Urinary bladder (tissue), 4 donors: ENCODE measurements around the gene PHKB. TPM values are rescaled to one million over a fixed set of nuclear protein-coding genes. Genes with fewer than 3 reads are reported as not detected.

Source experiments
- DNase-seq: peaks from one replicate; pipeline ENCODE4 v3.0.0-alpha.2; 2015; ENCODE audit errors: extremely low spot score
- H3K27ac ChIP-seq: one replicate; pipeline ENCODE4 v1.5.1; 2013; ENCODE audit warnings: low read depth, mild to moderate bottlenecking, moderate library complexity
- H3K36me3 ChIP-seq: one replicate; pipeline ENCODE4 v1.6.1; 2013; ENCODE audit warnings: mild to moderate bottlenecking, moderate library complexity; ENCODE audit not compliant: insufficient read depth
- H3K4me1 ChIP-seq: one replicate; pipeline ENCODE4 v1.6.1; 2013; ENCODE audit warnings: mild to moderate bottlenecking, moderate library complexity; ENCODE audit not compliant: insufficient read depth
- H3K4me3 ChIP-seq: one replicate; pipeline ENCODE4 v1.5.1; 2013; ENCODE audit warnings: low read depth, low read length
- WGBS: extraction: QIAGEN DNeasy Blood & Tissue Kit; methylation state at CpG from one replicate; pipeline ENCODE4 v1.1.7; 2013; 5-methylcytosine and 5-hydroxymethylcytosine counted together
- polyA plus RNA-seq: library from polyadenylated mRNA; stranded (reverse); fragments of 200-250 nt; gene quantifications from one replicate; pipeline ENCODE4 v1.2.3, GENCODE V29; 2013
- total RNA-seq: library from RNA; depleted of rRNA; stranded (reverse); fragments of >200 nt; gene quantifications from one replicate; pipeline ENCODE4 v1.2.3, GENCODE V29; 2014
- donor health status: healthy with polysubstance abuse.
- donor health status: healthy.

The PHKB gene
- total and polyA plus RNA-seq, 2 donors = 25.5 to 162 TPM

DNA sequence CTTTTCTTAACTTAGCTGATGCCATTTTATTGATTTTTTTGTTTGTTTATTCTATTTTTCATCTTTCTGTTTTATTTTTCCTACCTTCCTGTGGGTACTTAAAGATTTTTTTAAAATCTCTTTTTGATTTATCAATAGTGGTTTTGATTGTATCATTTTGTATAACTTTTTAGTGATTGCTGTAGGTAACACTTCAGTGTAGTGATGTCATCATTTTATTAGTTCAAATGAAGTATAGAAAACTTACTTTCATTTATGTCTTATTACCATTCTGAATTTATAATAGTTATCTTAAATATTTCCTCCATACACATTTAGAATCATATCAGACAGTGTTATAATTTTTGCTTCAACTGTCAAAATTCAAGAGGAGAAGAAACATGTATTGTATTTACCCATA, 115.9 kb downstream of the PHKB start:
- DNase-seq = no peak
- Histone ChIP-seq H3K36me3 (peaks cover 3% of the 10 kb centered on the region), H3K27ac (no peak overlapping the region), H3K4me3 (no peak overlapping the region), H3K4me1 (no peaks in the 10 kb centered on the region)

DNA sequence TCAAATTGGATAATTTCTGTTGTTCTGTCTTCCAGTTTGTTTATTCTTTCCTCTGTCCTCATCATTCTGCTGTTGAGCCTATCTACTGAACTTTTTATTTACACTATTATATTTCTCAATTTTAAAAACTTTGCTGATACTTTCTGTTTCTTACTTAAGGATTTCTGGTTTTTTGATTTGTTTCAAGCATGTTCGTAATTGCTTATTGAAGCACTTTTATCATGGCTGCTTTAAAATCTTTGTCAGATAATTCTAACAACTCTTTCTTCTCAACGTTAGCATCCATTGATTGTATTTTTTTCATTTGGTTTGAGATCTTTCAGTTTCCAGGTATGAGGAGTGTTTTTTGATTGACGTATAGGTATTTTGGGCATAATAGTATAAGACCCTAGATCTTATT, 116.9 kb downstream of the PHKB start:
- Histone ChIP-seq H3K36me3 (peaks cover 3% of the 10 kb centered on the region), H3K4me1 (no peaks in the 10 kb centered on the region), H3K4me3 (no peak overlapping the region), H3K27ac (no peak overlapping the region)
- WGBS = 77% methylated on average over 3 of the region's 3 CpGs
- DNase-seq = no peak

DNA sequence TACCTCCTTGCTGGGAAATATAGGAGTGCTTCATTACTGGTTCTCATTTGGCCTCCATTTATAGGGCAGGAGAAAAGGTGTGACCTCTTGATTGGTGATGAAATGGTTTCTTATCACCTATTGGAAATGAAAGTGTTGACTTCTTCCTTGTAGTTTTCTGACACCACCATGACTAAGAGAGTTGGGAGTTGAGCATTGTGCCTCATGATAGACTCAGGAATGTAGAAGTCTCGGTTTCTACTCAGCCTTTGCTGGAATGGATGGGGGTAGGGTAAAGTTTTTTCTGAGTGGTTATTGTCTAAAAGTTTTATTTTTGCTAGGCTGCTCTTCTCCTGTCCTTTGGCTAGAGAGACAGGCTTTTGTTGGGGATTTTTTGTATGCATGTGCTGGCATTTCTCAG, 117.4 kb downstream of the PHKB start:
- H3K4me1 ChIP-seq = no peaks in the 10 kb centered on the region
- H3K27ac ChIP-seq = no peak overlapping the region
- peaks cover 3% of the 10 kb centered on the region for H3K36me3 ChIP-seq
- WGBS = 94% methylated on average over 1 of the region's 1 CpG
- H3K4me3 ChIP-seq = no peak overlapping the region
- no peak for DNase-seq

DNA sequence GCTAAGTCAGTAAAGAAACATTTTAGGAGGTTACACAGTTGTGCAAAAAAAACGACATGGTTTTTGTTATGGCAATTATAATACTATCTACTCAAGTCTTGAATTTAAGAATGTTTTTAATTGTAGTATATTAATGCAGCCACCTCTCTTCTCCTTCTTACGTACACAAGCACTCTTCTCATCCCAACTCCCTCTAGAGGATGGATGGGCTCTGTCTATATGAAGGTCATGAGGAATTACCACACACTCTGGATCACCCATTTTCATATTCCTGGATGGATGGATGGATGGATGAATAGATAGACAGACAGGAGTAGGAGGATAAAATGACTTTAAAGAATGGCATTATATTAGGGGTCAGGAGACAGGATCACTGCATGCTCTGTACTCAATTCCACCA, 120.0 kb downstream of the PHKB start:
- no peak for DNase-seq
- no peak overlapping the region for H3K4me3 ChIP-seq
- 86% methylated on average over 2 of the region's 2 CpGs for WGBS
- H3K4me1 ChIP-seq = no peaks in the 10 kb centered on the region
- no peak overlapping the region for H3K27ac ChIP-seq
- H3K36me3 ChIP-seq = peaks cover 3% of the 10 kb centered on the region

DNA sequence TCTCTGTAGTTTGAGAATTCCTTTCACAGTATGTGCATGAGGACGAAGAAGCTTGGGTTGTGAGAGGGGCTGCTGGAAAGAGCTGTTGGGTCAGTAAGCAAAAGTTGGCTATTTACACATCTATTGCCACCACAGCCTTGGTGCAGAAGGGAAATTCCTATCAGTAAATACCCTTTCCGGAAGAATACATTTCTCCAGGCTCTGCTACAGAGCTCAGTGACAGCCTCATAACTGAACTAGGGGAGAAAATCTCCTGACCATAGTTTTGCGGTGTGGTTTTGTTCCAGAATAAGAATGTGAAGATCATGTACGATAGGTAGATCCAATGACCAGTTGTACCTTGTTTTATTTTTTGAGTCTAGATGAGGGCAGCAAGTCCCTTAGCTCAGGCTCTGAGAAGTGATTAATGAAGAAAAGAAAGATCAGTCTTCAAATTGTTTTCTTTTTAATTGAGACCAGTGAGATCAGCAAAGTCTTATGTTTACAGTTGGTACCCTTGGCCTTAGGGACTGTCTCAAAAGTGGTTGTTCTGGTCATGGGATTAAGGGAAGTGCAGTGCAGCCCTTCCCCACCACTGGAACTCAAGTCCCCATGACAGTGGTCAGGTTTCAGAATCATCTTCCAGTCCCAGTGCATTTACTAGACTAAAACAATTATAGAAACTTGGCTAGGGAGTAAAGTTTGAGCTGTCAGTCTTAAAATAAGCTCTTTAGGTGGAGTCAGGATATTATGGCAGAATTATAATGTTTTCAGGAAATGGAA, 123.5 kb downstream of the PHKB start:
- 91% methylated on average over 4 of the region's 4 CpGs for WGBS

DNA sequence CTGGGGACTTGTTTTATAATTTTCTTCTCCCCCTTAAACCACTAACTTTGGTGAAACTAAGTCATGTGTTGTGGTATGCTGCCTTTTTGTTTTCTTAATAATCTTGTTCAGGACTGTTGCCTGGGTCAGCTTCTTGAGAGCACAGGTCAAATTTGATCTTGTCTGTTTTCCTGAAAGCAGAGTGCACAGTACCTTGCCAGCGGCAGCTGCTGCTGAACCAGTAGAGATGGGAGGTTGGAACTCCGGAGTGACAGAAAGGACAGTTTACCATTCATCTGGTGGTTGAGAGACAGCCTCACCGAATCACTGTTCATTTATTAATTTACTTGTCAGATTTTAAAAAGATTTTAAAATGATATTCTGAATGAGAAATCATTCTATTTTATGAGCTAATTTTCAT, 125.0 kb downstream of the PHKB start:
- H3K4me3 ChIP-seq = no peak overlapping the region
- DNase-seq = no peak
- H3K27ac ChIP-seq = no peak overlapping the region
- peaks cover 2% of the 10 kb centered on the region for H3K36me3 ChIP-seq
- no peaks in the 10 kb centered on the region for H3K4me1 ChIP-seq
- 90% methylated on average over 3 of the region's 3 CpGs for WGBS

More for the DNA sequence above, 123.5 kb downstream of the PHKB start:
- H3K36me3 ChIP-seq = peaks cover 2% of the 10 kb centered on the region
- no peaks in the 10 kb centered on the region for H3K4me1 ChIP-seq
- DNase-seq = no peak
- no peak overlapping the region for H3K4me3 ChIP-seq
- no peak overlapping the region for H3K27ac ChIP-seq

DNA sequence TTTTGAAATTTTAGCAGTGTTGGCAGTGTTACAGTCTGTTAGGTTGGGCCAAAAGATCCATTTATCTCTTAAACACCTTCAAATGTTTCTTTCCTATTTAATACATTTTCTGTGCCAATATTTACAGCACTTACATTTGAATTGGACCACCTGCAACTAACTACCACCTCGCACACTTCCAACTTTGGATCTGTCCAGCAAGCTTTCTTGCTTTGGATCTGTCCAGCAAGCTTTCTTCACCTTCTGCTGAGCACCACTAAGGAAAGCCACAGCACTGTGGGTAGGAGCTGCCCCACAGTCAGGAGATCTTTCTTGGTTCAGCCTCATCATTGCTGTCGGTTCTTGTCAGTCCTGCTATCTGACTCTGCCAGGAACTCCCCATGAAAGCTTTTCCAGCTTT, 129.3 kb downstream of the PHKB start:
- no peak overlapping the region for H3K4me3 ChIP-seq
- no peak for DNase-seq
- WGBS = 94% methylated on average over 2 of the region's 2 CpGs
- no peak overlapping the region for H3K27ac ChIP-seq
- no peaks in the 10 kb centered on the region for H3K4me1 ChIP-seq
- H3K36me3 ChIP-seq = peaks cover 2% of the 10 kb centered on the region

DNA sequence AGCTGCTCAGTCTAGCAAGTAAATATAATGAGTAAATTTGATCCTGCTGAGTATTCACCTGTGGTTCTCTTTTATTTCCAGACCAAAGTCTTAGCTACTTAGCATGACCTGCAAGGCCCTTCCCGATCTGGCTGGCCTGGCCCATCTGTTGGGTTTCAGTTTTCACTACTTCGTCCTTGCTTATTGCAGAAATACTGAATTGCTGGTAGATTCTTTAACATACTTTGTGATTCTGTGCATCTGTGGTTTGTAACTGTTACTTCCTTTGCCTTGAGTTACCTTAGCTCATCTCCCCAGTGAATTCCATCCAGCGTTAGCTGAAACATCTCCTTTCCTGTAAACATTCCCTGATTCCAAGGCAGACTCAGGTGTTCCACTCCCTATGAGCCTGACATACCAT, 131.1 kb downstream of the PHKB start:
- no peaks in the 10 kb centered on the region for H3K4me1 ChIP-seq
- 70% methylated on average over 3 of the region's 3 CpGs for WGBS
- no peak overlapping the region for H3K27ac ChIP-seq
- no peak overlapping the region for H3K4me3 ChIP-seq
- H3K36me3 ChIP-seq = peaks cover 2% of the 10 kb centered on the region
- no peak for DNase-seq

DNA sequence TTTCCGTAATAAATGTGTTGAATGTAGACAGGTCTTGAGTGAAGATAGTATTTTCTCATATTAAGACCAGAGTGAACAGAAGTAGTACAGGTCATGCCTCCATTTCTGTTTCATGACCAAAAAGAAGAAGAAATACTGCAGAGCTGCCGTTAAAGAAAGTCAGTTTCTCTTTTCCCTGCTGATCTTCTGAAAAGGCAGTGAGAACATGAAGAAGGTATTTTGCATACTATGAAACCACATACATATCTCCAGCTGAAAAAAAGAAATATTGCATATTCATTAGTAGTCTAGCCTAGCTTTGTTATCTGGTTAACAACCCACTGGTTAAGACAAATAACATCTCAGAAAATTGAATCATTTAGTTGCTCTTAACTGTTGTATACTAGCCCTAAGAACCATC, 138.4 kb downstream of the PHKB start:
- H3K27ac ChIP-seq = no peak overlapping the region
- no peaks in the 10 kb centered on the region for H3K36me3 ChIP-seq
- no peak for DNase-seq
- 93% methylated on average over 2 of the region's 2 CpGs for WGBS
- no peaks in the 10 kb centered on the region for H3K4me1 ChIP-seq
- H3K4me3 ChIP-seq = no peak overlapping the region

DNA sequence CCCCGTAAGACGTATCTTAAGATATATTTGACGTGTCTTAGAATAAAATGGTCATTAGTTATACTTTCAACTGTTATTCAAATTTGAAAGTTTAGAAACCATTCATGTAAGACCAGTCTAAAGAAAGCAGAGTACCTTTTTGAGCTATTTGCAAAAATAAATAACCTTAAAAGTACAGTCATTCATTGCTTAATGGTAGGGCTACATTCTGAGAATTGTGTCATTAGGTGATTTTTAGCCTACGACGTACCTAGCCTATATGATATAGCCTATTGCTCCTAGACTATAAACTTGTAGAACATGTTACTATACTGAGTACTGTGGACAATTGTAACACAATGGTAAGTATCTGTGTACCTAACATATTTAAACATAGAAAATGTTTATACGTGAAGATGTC, 139.2 kb downstream of the PHKB start:
- Histone ChIP-seq H3K4me1 (no peaks in the 10 kb centered on the region), H3K36me3 (no peaks in the 10 kb centered on the region), H3K27ac (no peak overlapping the region), H3K4me3 (no peak overlapping the region)
- DNase-seq = no peak
- 98% methylated on average over 6 of the region's 6 CpGs for WGBS

DNA sequence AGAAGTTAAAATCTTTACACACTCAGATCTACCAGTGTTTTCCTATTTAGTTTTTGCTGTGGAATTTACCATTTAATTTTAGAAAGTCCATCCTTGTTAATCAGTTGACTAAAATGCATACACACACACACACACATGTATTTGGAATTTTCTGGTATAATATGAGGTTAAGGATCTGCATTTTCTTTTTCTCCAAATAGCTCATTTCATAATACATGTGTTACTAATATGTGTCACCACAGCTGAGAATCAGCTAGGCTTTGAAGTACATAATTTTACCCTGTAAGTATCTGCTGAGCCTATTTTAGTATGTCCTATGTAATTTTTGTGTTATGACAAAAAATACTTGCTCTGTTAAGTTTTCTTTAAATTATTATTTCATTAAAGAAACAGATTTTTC, 143.2 kb downstream of the PHKB start:
- Histone ChIP-seq H3K36me3 (peaks cover 2% of the 10 kb centered on the region), H3K4me3 (no peak overlapping the region), H3K4me1 (no peaks in the 10 kb centered on the region), H3K27ac (no peak overlapping the region)
- no peak for DNase-seq

DNA sequence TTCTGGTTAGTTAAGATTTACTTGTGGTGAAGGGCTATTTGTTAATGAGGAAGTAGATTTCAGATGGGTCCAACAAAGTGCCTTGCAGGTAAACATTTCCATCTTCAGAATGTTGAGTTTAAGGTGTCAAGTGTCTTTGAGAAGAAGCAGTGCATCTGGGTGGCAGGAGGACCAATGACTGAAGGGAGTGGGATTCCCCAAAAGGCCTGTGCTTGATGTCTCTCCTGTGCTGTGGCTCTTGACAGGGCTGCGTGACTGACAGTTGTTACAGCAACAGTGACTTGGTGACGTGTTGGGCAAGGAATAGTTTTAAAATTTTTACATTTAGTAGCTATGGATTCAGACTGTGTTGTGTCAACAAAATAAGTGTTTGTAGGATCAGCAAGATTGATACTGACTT, 149.9 kb downstream of the PHKB start:
- Histone ChIP-seq H3K4me1 (no peaks in the 10 kb centered on the region), H3K4me3 (no peak overlapping the region), H3K27ac (no peak overlapping the region), H3K36me3 (peaks cover 4% of the 10 kb centered on the region)
- WGBS = 95% methylated on average over 2 of the region's 2 CpGs
- no peak for DNase-seq

DNA sequence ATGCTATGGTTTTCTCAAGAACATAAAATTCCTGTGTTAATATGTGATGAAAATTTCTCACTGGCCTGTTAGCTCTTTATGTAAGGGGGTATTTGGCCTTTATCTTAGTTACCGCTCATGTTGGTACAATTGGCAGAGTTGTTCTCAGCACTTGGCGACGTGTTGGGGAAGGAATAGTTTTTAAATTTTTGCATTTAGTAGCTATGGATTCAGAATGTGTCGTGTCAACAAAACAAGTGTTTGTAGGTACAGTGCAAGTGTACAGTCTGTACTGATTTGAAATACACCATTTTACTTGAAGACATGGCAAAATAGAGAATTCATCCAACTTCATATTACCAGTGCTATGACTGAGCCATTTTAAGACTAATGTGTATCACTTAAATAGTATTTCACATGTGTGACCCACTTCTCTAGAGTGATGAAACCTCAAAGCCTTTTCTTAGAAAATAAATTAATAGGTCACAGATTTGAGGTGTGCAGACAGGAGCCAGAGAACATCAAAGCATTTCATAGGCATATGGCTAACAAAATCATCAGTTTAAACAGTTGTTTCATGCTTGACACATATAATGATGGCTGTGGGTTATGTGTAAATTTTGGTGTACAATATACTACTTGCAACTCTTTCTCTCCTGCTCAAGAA, 150.8 kb downstream of the PHKB start:
- Histone ChIP-seq H3K36me3 (peaks cover 4% of the 10 kb centered on the region), H3K4me3 (no peak overlapping the region), H3K27ac (no peak overlapping the region), H3K4me1 (no peaks in the 10 kb centered on the region)
- 95% methylated on average over 4 of the region's 4 CpGs for WGBS
- DNase-seq = no peak

DNA sequence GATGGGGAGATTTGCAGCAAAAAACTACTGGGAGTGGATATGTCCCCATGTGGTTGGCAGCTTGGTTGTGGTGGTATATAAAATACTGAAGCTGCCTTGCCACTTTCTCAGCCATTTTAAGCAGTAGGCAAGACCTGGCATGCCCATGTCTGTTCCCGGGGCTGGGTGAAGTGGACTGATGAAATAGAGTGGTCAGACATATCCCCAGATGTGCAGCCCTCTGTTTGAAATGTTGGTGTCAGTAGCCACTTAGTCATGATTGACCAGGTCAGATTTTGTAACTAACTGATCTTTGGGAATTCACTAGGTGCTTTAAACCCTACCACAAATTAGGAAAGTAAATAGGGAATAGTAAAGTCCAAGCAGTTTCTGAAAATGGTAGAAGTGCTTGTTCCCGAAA, 151.6 kb downstream of the PHKB start:
- WGBS = 94% methylated on average over 2 of the region's 2 CpGs
- Histone ChIP-seq H3K27ac (no peak overlapping the region), H3K36me3 (peaks cover 2% of the 10 kb centered on the region), H3K4me1 (no peaks in the 10 kb centered on the region), H3K4me3 (no peak overlapping the region)
- DNase-seq = no peak
